H1 (cell line): ENCODE results near the gene TGFBRAP1.

Experiments
- ASH2L ChIP-seq: fragments of 200-600, 300-600 bp; sonication (generic); IDR thresholded peaks from one replicate; pipeline ENCODE4 v1.7.1; 2017; ENCODE audit warnings: low read length
- CBX5 ChIP-seq: fragments of 300-800, 300-1000 bp; sonication (generic); IDR thresholded peaks from 2 replicates; pipeline ENCODE4 v1.7.1; 2016; ENCODE audit warnings: antibody characterized with exemption, low read length, low read depth
- EZH2 ChIP-seq: fragments of 200-600 bp; sonication (generic); IDR thresholded peaks from 2 replicates; pipeline ENCODE4 v1.7.1; 2012; ENCODE audit warnings: low read depth, mild to moderate bottlenecking, moderate library complexity, low read length, inconsistent platforms; ENCODE audit not compliant: severe bottlenecking
- JUN ChIP-seq: IDR thresholded peaks from 2 replicates; pipeline ENCODE4 v1.6.1; 2011; ENCODE audit warnings: low read depth, mild to moderate bottlenecking, improper control_type of control experiment, low read length
- JUND ChIP-seq: IDR thresholded peaks from 2 replicates; pipeline ENCODE4 v1.6.1; 2011; ENCODE audit warnings: mild to moderate bottlenecking, improper control_type of control experiment, low read length
- MAFK ChIP-seq: IDR thresholded peaks from 2 replicates; pipeline ENCODE4 v1.6.1; 2012; ENCODE audit warnings: low read depth, mild to moderate bottlenecking, improper control_type of control experiment, low read length
- POLR2A ChIP-seq, 2 experiments: IDR thresholded peaks; 1 replicate in 1 of 2; 2 replicates in 1 of 2; pipeline ENCODE4 v1.6.1; 2011; ENCODE audit warnings: low read depth in 2 of 2, low read length in 2 of 2, mild to moderate bottlenecking in 2 of 2; ENCODE audit errors: control extremely low read depth in 1 of 2
- RAD21 ChIP-seq, 2 experiments: IDR thresholded peaks in 1 of 2; conservative IDR thresholded peaks in 1 of 2; 2 replicates each; pipeline ENCODE4 v1.6.1; 2011; ENCODE audit warnings: low read depth in 2 of 2, low read length in 2 of 2, improper control_type of control experiment in 1 of 2, inconsistent platforms in 1 of 2, mild to moderate bottlenecking in 1 of 2, moderate library complexity in 1 of 2
- RBBP5 ChIP-seq: IDR thresholded peaks from 2 replicates; pipeline ENCODE4 v1.7.1; 2012; ENCODE audit warnings: low read depth, mild to moderate bottlenecking, inconsistent platforms, low read length, moderate library complexity, borderline replicate concordance
- ZNF274 ChIP-seq: IDR thresholded peaks from 2 replicates; pipeline ENCODE4 v1.7.0; 2012; ENCODE audit warnings: low read length, borderline replicate concordance; ENCODE audit errors: extremely low read depth
- TF ChIP-seq, protein P1 (sequence below), 3 experiments: IDR thresholded peaks; 1 replicate in 2 of 3; 2 replicates in 1 of 3; pipeline versions ENCODE4 v1.5.1 to v1.6.1; 2011; ENCODE audit warnings: low read length in 3 of 3, mild to moderate bottlenecking in 3 of 3, inconsistent platforms in 2 of 3, low read depth in 1 of 3, moderate library complexity in 1 of 3; ENCODE audit not compliant: insufficient read depth in 1 of 3; ENCODE audit errors: control extremely low read depth in 1 of 3
- TF ChIP-seq, protein P2 (sequence below): IDR thresholded peaks from 2 replicates; pipeline ENCODE4 v1.6.1; 2012; ENCODE audit warnings: inconsistent platforms
- TF ChIP-seq, protein P3 (sequence below): IDR thresholded peaks from 2 replicates; pipeline ENCODE4 v1.6.1; 2011; ENCODE audit warnings: low read length, improper control_type of control experiment

DNA sequence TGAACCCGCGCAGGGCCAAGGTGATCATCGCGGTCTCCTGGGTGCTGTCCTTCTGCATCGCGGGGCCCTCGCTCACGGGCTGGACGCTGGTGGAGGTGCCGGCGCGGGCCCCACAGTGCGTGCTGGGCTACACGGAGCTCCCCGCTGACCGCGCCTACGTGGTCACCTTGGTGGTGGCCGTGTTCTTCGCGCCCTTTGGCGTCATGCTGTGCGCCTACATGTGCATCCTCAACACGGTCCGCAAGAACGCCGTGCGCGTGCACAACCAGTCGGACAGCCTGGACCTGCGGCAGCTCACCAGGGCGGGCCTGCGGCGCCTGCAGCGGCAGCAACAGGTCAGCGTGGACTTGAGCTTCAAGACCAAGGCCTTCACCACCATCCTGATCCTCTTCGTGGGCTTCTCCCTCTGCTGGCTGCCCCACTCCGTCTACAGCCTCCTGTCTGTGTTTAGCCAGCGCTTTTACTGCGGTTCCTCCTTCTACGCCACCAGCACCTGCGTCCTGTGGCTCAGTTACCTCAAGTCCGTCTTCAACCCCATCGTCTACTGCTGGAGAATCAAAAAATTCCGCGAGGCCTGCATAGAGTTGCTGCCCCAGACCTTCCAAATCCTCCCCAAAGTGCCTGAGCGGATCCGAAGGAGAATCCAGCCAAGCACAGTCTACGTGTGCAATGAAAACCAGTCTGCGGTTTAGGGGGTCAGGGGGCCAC is 87.1 kb downstream of the TGFBRAP1 start:
- TF ChIP-seq EZH2 = no peak
- no peak for TF ChIP-seq POLR2A (IDR thresholded peaks at IDR 0.05; ENCODE audit: control extremely low read depth in 1 of 2, low read depth in 2 of 2, low read length in 2 of 2)
- no peak for TF ChIP-seq CBX5
- TF ChIP-seq, protein P1, sequence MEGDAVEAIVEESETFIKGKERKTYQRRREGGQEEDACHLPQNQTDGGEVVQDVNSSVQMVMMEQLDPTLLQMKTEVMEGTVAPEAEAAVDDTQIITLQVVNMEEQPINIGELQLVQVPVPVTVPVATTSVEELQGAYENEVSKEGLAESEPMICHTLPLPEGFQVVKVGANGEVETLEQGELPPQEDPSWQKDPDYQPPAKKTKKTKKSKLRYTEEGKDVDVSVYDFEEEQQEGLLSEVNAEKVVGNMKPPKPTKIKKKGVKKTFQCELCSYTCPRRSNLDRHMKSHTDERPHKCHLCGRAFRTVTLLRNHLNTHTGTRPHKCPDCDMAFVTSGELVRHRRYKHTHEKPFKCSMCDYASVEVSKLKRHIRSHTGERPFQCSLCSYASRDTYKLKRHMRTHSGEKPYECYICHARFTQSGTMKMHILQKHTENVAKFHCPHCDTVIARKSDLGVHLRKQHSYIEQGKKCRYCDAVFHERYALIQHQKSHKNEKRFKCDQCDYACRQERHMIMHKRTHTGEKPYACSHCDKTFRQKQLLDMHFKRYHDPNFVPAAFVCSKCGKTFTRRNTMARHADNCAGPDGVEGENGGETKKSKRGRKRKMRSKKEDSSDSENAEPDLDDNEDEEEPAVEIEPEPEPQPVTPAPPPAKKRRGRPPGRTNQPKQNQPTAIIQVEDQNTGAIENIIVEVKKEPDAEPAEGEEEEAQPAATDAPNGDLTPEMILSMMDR (IDR thresholded peaks at IDR 0.05; ENCODE audit: control extremely low read depth in 1 of 3, insufficient read depth in 1 of 3, low read depth in 1 of 3, low read length in 3 of 3) = no peak
- TF ChIP-seq, protein P2, sequence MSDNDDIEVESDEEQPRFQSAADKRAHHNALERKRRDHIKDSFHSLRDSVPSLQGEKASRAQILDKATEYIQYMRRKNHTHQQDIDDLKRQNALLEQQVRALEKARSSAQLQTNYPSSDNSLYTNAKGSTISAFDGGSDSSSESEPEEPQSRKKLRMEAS = no peak
- TF ChIP-seq JUN = no peak
- TF ChIP-seq RBBP5 = no peak
- TF ChIP-seq ZNF274 = no peak
- TF ChIP-seq ASH2L = no peak
- TF ChIP-seq MAFK = no peak
- TF ChIP-seq JUND = no peak
- no peak for TF ChIP-seq RAD21 (IDR thresholded peaks at IDR 0.05 in 1 of 2, conservative IDR thresholded peaks at IDR 0.05 in 1 of 2; ENCODE audit: low read depth in 2 of 2, low read length in 2 of 2)
- TF ChIP-seq, protein P3, sequence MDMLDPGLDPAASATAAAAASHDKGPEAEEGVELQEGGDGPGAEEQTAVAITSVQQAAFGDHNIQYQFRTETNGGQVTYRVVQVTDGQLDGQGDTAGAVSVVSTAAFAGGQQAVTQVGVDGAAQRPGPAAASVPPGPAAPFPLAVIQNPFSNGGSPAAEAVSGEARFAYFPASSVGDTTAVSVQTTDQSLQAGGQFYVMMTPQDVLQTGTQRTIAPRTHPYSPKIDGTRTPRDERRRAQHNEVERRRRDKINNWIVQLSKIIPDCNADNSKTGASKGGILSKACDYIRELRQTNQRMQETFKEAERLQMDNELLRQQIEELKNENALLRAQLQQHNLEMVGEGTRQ = no peak
